ENCODE results near the gene RNF181.
A peak's percentile ranks its signal among the peaks of the same experiment; 100 is the strongest.
"Not testable (repeated sequence)": the region's sequence is repeated elsewhere in the genome, so short reads cannot be mapped to it uniquely, and the experiment has no call there.

The RNF181 gene

DNA sequence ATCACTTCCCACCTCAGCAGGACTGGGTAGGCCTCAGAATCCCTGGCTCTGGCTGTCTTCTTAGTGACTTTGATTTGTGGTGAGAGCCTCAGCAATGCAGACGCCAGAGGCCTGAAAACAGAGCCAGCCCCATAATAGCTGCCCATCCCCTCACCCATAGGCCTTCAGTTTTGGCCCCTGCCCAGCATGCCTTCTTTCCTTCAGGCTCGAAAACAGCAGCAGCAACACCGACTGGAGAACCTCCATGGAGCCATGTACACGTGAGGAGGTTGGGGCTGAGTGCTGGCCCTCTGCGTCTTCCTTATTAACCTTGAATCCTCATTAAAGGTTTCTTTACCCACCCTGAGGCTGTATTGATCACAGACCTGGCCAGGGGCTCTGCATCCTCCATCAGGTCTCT lies 1.7 kb downstream of the RNF181 start:
- no peak for DNase-seq

DNA sequence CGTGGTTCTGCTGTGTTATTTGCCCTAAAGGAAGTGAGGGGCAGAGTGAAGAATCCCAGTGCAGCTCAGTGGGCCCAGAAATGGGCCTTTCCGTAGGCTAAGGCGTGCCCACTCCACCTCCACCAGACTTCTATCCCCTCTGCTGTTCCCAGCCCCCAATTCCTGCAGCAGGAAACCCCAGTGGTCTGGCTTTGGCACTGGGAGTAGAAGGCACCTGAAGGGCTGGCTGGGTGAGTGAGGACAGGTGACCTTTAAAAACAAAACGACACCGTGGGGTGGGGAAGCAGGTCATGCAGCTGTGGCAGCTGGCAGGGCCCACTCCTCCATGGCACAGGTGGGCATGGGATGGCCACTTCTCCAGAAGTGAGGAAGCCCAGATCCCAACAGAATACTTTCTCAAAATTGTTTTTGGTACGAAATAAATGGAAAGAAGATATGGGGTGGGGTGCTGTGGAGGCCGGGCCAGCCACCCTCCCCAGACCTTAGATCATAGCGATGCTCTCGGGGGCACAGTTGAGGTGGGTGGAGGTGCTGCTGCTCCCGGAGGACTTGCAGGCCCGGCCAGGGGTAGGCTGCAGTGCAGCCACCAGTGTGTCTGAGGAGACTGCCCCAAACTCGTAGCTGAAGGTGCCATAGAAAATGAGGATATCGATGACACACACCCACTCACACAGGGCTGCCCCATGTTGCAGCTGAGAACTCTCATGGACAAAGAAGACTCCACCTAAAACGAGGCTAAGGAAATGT lies 3.2 kb downstream of the RNF181 start:
- no peak for DNase-seq

DNA sequence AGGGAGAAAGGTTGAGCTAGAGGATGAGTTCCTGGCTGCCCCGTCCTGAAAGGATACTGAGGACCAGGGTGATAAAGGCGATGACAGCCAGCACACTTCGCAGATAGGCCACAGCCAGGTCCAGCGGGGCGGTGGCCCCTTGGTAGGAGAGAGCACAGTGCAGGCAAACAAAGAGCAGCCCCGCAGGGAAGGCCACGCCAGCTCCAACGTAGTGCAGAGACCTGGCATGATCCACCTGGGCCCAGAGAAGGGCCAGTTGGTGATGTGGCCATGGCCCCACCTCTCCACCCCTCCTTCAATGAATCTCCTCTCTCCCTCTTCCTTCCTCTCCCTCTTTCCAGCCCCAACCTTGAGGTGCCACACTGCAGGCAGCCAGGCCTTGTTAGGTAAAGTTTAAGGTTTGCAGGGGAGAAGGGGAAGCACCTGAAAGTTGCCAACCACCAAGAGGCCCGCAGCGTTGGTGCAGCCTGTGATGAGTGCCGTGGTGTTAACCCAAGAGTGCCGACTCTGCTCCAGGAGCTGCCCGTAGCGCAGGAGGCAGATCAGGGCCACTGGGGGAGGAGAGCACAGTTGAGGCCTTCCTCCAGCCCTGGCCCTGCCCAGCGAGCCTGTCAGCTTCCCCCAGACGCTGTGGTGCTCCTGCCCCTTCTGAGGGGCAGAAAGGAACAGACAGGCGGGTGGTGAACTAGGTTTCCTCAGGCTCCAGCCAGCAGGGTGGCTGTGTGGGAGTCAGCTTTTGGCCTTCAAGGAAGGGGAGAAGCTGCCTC lies 4.1 kb downstream of the RNF181 start:
- no peak for DNase-seq

DNA sequence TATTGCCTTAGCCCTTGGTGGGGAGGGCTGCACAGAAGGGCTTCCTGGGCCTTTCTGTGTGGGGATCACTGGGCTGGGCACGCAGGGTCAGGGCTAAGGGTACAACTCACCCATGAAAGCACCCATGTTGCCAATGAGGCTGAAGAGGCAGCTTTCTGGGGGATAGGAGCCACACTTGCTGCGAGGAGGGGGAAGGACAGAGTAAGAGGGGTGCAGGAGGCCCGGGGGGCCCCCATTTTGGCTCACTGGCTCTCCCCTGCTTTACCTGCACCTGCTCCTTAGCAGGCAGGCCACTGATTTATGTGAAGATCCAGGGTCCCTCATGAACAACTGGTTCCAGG lies 4.7 kb downstream of the RNF181 start:
- no peak for DNase-seq

DNA sequence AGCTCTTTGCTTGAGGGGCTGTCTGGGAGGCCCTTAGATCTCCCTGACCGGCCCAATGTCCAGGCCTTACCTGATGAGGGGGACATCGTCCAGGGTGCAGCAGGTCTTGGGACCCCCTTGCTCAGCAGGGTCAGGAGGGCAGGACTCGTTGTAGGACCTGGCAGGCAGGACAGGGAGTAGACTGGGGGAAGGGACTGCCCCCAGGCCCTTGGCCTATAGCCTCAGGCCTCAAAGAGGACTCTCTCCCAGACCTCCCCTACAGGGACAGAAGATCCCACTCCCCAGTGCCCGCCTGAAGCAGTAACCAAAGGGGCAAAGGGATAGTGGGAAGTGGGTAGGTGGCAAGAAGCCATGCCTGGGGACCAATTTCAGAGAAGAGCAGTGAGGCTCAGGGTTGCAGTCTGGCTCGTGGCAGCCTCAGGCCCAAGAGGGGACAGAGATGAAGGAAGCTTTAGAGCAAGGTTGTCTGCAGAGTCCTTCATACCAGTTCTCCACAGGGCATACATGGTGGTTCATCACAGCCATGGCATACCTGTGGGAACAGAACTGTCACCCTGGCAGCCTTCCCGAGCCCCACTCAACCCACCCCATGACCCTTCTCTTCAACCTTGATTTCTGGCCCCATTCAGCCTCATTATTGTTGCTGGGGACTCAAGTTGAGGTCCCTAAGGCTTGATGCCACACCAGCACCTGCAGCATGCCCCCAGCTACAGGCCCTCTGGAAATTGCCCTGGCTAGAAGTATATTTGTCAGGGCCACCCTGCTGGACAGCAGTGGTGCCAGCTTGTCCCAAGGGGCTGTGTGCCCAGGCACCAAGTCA lies 5.6 kb downstream of the RNF181 start:
- DNase-seq, result no peak

DNA sequence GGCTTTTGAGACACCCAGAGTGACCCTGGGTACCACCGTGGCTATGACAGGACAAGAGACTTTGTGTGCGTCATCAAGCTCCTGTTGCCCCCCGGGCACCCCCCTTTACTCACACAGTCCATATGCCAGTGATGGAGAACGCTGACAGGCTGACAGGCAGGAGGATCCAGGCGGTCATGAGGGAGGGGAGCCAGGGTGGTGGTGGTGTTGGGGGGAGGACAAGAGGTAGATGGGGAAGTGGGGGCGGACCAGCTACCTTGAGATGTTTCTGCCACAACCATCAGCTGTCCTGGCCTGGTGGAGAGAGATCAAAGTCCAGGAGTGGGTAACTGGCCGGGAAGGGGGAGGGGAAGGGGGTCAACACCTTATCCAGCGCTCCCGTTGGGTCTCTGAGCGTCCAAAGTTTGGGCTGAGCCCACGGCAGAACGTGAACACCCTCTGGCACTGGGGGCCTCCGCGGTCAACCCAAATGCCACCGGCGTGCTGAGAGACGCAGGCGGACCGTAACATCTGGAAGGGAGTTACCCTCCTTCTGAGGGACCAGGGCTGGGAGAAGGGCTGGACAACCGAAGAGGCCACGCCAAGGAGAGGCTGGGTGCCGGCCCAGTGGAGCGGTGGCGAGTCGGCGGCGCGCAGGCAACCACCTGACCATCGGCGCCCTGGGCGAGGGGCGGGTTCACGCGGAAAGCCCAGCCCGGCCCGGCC lies 6.4 kb downstream of the RNF181 start:
- DNase-seq, result no peak

DNA sequence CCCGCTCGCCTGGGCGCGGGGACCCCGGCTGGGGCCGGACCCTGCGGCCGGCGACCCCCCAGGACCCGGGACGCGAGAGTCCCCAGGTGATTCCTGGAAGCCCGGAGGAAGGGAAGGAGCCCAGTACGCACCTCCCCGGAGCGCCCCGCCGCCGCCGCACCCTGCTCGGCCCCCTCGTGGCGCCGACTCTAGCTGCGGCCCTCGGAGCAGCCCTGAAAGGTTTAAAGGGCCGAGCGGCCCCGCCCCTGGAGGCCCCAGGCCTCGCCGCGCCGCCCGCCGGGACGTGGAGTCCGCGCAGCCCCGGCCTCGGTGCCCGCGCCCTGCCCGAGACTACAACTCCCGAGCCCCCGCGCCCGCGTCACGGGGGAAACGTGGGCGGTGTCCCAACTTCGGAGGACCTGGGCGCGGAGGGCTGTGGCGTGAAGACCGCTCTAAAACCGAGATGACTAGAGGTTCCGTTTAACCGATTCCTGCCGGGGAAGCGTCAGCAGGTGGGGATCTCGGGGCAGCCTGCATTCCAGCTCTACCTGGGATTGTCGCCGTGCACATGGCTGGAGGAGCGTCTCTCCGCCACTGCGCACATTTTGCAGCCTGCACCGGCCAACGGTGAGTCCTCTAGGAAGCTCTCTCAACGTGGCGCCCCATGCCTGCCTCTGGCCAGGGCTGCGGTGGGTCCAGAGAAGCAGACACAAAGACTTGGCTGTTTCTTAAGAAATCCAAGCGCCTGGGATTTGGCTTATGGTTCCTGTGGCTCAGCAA lies 7.1 kb downstream of the RNF181 start, which contains the start of gene TMEM150A:
TSS of gene TMEM150A (minus strand) at position 223 of the 759 bp plus-strand sequence. CDS start 750 bp downstream, outside the sequence.
- peak; percentile 54 to 90 for DNase-seq

DNA sequence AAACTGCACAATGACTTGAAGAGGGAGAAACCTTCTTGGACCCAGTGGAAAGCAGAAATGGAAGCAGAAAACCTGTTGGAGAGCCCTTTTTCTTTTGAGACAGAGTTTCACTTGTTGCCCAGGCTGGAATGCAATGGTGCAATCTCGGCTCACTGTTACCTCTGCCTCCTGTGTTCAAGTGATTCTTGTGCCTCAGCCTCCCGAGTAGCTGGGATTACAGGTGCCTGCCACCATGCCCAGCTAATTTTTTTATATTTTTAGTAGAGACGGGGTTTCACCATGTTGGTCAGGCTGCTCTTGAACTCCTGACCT lies 8.5 kb downstream of the RNF181 start:
- not testable (repeated sequence) for DNase-seq

DNA sequence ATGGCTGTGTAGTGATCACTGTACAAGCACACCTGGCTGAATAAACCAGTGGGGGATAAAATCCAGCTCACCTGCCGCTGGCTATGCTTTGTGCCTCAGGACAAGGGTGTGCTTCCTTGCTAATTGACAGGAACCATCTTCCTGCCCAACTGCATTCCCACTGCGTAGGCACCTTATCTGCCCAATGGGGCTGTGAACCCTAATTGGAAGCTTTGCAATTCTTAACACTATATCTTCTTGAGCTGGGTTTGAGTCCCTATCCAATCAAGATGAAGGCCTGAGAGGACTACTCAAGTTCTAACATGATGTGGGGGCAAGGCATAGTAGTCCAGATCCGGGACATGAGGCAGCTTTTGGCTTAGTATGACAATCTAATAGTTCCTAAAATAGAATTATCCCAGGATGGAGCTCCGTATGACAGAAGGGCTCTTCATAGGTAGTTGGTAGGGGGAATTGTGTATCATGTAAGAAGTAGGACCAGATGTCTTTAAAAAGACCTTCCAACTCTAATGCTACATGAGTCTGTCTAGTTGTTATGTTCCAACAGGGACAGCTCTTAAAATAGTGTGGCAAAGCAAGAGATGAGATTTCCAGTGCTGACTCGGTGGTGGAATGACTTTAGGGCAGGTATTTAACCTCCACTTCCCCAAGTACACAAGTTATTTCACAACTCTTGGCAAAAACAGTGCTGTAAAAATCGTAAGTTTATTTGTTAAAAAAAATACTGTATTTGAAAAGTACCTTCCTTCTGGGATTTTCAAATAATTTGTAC lies 9.2 kb downstream of the RNF181 start:
- no peak for DNase-seq

DNA sequence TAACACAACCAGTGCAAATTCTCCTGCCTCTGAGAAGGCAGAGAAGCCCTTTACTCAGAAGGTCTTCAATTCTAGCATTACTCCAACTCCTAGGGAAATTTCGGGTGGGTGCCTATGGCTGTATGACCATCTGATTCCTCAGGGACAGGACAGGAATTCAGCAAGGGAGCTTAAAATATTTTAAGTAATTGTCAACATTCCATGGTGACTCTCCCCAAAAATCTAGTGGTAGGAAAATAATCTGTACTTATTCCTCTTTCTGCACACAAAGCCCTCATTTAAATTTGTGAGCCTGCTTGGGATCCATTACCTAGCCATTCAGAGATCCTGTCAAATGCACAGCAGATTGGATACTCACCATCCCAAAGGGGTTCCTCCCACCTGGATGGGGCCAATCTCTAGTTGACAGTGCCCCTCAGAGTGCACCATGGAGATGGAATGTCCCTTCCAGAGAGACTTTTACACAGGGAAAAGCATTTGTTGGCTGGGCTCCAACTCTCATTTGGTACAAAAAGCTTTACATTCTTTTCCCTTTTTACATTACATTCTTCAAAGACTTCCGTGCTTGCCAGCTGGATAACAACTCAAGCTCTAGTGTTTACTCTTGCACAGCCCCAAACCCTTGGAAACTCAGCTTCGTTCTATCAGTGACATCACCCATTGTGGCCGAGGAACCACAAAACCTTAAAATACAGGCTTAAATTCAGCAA lies 10.0 kb downstream of the RNF181 start:
- DNase-seq, result peak in 1 of 2 experiments; percentile 38

DNA sequence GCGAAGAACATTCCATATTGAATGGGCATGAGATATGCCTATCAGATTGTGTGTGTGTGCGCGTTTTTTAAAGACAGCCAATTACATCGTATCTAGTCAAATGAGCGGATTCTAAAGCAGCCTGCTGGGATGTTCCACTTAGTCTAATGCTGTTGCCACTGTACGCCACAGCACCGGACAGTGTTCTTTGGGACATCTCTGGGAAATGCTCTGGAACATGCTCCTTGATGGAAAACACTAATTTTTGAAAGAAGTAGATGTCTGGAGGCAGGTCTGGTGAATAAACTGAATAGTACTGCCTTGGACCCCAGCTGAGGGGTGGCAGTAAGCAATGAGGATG lies 10.5 kb downstream of the RNF181 start:
- no peak for DNase-seq

DNA sequence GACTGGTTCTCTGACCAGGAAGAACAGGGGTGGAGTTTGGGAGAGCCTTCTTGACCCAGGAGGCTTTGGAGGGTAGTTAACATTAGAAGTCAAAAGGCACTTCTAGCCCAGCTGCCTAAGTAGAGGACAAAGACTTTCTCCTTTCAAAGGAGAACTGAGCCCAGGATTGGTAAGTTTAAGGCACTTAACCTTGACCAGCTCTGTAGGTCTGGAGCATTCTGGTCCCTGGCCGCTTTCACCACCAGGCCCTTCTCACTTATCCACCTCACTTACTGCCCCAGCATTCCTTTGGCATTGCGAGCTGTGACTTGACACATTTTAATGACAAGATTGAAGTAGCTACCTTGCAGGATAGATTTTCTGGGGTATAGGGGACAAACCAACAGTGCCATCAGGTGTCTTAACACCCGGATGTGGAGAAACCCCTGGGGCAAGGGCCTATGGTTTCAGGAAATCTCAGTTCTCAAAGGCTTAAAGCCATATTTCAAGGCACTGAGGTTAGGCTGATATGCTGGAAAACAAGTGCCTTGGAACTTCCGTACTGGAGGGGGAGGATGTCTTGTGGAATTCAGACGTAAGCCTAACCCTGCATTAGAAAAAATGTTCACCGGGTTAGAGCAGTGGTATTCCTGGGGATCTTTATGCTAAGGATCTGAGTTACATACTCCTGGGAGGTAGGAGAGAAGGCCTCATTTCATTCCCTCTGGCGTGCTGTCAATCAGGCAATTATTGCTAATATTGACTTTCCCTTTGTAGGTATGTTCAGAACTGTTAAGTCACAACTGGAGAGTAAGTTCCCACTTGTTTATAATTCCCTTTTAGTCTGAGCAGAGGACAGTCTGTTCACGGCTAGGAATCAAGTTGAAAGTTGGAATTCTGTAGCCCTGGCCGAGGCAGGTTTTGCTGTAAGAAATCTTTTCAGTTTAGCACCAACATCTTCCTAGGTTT lies 12.0 kb downstream of the RNF181 start:
- DNase-seq, result no peak

DNA sequence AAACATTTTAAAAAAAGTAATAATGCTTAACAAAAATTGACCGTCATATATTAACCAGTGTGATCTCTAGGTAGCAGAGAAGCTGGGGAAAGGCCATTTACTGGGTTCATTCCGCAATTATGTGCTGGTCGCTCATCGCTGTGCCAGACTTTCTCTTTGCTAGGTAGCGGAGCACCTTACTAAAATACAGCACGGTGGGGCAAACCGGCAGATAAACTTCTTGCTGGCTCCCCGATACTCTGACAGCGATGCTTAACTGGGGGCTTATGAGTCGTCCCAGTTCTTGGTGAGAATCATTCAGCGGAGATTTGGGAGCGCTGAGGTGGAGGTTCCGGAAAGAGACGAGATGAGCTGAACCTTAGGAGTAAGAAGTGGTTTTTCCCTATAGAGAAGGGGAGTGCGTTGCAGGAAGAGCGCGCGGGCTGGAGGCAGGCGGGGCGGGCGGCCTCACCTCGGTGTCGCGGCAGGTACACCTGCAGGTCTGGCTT lies 15.7 kb downstream of the RNF181 start:
- no peak for DNase-seq

DNA sequence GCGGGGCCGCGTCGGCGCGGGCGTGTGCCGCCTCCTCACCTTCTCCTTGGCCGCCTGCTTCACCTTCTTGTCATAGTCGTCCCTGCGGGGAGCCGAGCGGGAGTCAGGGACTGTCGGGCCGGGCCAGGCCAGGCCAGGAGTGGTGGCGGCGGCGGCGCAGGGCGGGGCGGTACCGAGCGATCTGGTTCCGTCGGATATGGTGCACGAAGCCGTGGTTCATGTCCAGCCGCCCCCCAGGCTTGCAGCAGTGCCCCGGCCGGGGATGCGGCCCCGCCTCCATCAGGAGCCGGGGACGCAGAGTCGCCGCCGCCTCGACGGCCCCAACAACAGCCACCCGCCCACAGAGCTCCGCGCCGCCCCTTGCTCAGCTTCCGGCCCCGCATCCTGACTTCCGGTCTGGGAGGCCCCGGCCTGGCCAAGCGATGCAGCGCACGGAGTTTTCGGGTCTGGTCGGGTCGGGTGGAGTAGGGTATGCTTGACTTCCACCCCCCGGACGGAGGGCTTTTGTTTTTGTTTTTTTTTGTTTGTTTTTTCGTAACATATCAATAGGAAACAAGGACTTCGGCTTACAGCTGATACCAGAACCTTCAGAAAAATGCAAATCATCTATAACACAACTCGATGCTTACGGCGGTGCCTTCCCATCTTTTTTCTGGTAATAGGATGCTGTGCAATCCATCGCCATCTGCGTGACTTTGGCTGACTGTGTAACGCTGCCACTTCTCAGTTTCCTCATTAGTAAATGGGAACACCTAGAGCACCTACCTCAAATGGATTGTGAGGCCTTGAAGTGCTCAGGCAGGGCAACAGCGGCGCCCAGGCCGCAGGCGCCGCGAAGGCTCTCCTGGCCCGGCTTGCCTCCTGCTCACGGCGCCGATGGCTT lies 16.4 kb downstream of the RNF181 start, which contains the start of gene C2orf68:
TSS of gene C2orf68 (minus strand) at position 362 of the 883 bp plus-strand sequence. CDS start at position 280, 82 bp downstream.
- peak; percentile 65 to 85 for DNase-seq

DNA sequence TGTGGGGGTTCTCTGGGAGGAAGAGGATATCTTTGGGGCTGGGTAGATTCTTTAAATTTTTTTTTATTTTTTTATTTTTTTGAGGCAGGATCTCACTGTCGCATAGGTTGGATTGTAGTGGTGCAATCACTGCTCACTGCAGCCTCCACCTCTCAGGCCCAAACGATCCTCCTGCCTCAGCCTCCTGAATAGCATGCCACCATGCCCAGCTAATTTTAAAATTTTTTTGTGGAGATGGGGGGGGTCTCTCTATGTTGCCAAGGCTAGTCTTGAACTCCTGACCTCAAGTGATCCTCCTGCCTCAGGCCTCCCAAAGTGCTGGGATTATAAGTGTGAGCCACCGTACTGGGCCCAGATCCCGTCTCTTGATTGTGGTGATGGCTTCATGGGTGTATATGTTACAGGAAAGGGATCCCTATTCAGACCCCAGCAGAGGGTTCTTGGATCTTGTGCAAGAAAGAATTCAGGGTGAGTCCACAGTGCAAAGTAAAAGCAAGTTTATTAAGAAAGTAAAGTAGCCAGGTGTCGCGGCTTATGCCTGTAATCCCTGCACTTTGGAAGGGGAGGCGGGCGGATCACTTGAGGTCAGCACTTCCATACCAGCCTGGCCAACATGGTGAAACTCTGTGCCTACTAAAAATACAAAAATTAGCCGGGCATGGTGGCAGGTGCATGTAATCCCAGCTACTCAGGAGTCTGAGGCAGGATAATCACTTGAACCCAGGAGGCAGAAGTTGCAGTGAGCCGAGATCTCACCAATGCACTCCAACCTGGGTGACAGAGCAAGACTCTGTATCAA lies 18.4 kb downstream of the RNF181 start:
- no peak for DNase-seq

DNA sequence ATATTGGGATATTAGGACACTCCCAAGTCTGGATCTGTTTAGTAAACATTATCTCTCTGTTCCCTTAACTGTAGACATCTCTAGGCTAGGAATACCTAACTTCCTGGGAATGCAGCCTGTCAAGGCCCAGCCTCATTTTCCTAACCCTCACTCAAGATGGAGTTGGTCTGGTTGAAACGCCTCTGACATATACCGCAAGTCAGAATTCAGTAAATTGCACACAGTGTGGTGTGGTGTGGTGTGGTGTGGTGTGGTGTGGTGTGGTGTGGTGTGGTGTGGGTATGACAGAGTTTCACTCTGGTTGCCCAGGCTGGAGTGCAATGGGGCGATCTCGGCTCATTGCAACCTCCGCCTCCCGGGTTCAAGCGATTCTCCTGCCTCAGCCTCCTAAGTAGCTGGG lies 19.2 kb downstream of the RNF181 start:
- not testable (repeated sequence) for DNase-seq

DNA sequence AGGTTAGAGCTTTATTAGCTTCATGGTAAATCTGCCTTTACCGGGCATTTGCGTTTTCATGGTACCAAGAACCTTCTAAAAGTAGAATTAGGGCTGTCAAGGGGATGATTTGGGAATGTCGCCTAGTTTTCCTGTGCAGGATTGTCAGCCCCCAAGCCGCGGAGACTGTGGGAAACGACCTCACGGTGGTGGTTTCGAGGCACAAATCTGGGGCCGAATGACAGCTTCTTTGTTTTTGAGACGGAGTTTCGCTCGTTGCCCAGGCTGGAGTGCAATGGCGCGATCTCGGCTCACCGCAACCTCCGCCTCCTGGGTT lies 19.8 kb downstream of the RNF181 start:
- no peak for DNase-seq

DNA sequence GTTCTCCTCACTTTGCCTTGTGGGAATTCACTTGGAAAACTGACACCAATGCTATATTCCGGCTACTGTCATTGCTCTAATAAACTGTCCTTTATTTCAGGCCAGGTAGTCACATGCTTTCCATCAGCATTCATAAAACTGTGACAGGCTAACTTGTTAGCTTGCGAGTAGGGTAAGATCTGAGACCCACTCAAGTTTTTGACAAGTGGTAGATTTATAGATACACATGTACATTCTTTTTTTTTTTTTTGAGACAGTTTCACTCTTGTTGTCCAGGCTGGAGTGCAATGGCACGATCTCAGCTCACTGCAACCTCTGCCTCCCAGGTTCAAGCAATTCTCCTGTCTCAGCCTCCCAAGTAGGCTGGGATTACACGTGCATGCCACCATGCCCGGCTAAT lies 22.2 kb downstream of the RNF181 start:
- DNase-seq, result not testable (repeated sequence)
